Measurements from ENCODE around the gene VPS16. TPM values are rescaled to one million over a fixed set of nuclear protein-coding genes. Genes with fewer than 3 reads are reported as not detected.

Gene VPS16
- total and polyA plus RNA-seq, 4 donors, result 14.5 to 24.3 (median 16.1) TPM

DNA sequence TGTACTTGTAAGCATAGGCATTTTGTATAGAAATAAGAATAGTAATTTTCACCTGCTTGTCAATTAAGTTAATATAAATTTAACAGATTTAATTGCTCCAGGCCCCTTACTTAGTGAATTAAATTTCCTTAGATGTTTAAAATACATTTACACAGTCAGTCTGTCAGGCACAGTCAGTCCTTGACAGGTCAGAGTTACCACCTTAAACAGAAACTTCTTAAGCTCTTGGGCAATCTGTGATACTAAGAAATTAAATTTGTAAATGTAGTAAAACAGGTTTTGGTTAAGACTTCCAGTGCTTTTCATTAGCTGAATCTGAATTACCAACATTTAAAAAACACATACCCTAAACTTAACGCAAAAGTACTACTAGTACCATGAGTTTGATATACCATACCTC, 48.7 kb downstream of the VPS16 start:
- WGBS, result 97% methylated on average over 1 of the region's 1 CpG

DNA sequence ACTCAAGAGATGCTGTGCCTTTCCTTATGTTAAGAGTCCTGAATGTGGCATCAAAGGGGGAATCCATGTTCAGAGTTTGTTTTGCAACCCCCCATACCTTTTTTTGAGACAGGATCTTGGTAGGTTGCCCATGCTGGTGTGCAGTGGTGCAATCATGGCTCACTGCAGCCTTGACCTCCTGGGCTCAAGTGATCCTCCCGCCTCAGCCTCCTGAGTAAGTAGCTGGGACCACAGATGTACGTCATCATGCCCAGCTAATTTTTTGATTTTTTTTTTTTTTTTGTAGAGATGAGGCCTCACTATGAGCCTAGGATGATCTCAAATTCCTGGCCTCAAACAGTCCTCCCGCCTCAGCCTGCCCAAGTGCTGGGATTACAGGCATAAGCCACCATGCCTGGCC, 49.3 kb downstream of the VPS16 start:
- no peak overlapping the region for H3K9ac ChIP-seq (ENCODE audit: low read depth in 1 of 2, low read length in 2 of 2)
- no peaks in the 10 kb centered on the region for H3K36me3 ChIP-seq (ENCODE audit: control insufficient read depth in 4 of 4, insufficient read depth in 3 of 4, low read depth in 1 of 4, low read length in 3 of 4)
- peaks cover 0 to 6% (median under 1%) of the 10 kb centered on the region in 4 donors for H3K4me1 ChIP-seq (ENCODE audit: control insufficient read depth in 4 of 4, insufficient read depth in 4 of 4, low read length in 3 of 4)
- no peak for DNase-seq (ENCODE audit: low spot score)
- WGBS, result 96% methylated on average over 3 of the region's 3 CpGs
- H3K27ac ChIP-seq (ENCODE audit: low read depth in 1 of 2, low read length in 2 of 2), result no peak overlapping the region
- H3K27me3 ChIP-seq (ENCODE audit: control insufficient read depth in 4 of 4, insufficient read depth in 4 of 4, low read length in 3 of 4), result no peaks in the 10 kb centered on the region
- H3K4me3 ChIP-seq (ENCODE audit: low read depth in 1 of 3, low read length in 3 of 3), result no peak overlapping the region
- no peaks in the 10 kb centered on the region for H3K9me3 ChIP-seq (ENCODE audit: control insufficient read depth in 4 of 4, low read length in 3 of 4)
- TF ChIP-seq, protein P1, sequence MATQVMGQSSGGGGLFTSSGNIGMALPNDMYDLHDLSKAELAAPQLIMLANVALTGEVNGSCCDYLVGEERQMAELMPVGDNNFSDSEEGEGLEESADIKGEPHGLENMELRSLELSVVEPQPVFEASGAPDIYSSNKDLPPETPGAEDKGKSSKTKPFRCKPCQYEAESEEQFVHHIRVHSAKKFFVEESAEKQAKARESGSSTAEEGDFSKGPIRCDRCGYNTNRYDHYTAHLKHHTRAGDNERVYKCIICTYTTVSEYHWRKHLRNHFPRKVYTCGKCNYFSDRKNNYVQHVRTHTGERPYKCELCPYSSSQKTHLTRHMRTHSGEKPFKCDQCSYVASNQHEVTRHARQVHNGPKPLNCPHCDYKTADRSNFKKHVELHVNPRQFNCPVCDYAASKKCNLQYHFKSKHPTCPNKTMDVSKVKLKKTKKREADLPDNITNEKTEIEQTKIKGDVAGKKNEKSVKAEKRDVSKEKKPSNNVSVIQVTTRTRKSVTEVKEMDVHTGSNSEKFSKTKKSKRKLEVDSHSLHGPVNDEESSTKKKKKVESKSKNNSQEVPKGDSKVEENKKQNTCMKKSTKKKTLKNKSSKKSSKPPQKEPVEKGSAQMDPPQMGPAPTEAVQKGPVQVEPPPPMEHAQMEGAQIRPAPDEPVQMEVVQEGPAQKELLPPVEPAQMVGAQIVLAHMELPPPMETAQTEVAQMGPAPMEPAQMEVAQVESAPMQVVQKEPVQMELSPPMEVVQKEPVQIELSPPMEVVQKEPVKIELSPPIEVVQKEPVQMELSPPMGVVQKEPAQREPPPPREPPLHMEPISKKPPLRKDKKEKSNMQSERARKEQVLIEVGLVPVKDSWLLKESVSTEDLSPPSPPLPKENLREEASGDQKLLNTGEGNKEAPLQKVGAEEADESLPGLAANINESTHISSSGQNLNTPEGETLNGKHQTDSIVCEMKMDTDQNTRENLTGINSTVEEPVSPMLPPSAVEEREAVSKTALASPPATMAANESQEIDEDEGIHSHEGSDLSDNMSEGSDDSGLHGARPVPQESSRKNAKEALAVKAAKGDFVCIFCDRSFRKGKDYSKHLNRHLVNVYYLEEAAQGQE (IDR thresholded peaks at IDR 0.05), result no peak
- no peak for TF ChIP-seq NR2F2 (IDR thresholded peaks at IDR 0.05)
- TF ChIP-seq TAF1 (conservative IDR thresholded peaks at IDR 0.05), result no peak
- TF ChIP-seq HNF4A (conservative IDR thresholded peaks at IDR 0.05), result no peak
- TF ChIP-seq FOXA2 (IDR thresholded peaks at IDR 0.05), result no peak
- no peak for TF ChIP-seq HNF4G (IDR thresholded peaks at IDR 0.05)
- TF ChIP-seq, protein P2, sequence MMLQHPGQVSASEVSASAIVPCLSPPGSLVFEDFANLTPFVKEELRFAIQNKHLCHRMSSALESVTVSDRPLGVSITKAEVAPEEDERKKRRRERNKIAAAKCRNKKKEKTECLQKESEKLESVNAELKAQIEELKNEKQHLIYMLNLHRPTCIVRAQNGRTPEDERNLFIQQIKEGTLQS (IDR thresholded peaks at IDR 0.05), result no peak
- TF ChIP-seq, protein P3, sequence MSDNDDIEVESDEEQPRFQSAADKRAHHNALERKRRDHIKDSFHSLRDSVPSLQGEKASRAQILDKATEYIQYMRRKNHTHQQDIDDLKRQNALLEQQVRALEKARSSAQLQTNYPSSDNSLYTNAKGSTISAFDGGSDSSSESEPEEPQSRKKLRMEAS (IDR thresholded peaks at IDR 0.05), result no peak
- no peak for TF ChIP-seq JUND (IDR thresholded peaks at IDR 0.05)

More for the DNA sequence above, 48.7 kb downstream of the VPS16 start:
- Histone ChIP-seq H3K36me3 (ENCODE audit: control insufficient read depth in 4 of 4, insufficient read depth in 3 of 4, low read depth in 1 of 4, low read length in 3 of 4) (no peaks in the 10 kb centered on the region), H3K9me3 (ENCODE audit: control insufficient read depth in 4 of 4, low read length in 3 of 4) (no peaks in the 10 kb centered on the region), H3K4me3 (ENCODE audit: low read depth in 1 of 3, low read length in 3 of 3) (no peak overlapping the region), H3K27me3 (ENCODE audit: control insufficient read depth in 4 of 4, insufficient read depth in 4 of 4, low read length in 3 of 4) (no peaks in the 10 kb centered on the region), H3K27ac (ENCODE audit: low read depth in 1 of 2, low read length in 2 of 2) (no peak overlapping the region), H3K9ac (ENCODE audit: low read depth in 1 of 2, low read length in 2 of 2) (no peak overlapping the region), H3K4me1 (ENCODE audit: control insufficient read depth in 4 of 4, insufficient read depth in 4 of 4, low read length in 3 of 4) (peaks cover 0 to 6% (median under 1%) of the 10 kb centered on the region in 4 donors)
- no peak for TF ChIP-seq FOXA1 (IDR thresholded peaks at IDR 0.05)
- TF ChIP-seq, protein P4, sequence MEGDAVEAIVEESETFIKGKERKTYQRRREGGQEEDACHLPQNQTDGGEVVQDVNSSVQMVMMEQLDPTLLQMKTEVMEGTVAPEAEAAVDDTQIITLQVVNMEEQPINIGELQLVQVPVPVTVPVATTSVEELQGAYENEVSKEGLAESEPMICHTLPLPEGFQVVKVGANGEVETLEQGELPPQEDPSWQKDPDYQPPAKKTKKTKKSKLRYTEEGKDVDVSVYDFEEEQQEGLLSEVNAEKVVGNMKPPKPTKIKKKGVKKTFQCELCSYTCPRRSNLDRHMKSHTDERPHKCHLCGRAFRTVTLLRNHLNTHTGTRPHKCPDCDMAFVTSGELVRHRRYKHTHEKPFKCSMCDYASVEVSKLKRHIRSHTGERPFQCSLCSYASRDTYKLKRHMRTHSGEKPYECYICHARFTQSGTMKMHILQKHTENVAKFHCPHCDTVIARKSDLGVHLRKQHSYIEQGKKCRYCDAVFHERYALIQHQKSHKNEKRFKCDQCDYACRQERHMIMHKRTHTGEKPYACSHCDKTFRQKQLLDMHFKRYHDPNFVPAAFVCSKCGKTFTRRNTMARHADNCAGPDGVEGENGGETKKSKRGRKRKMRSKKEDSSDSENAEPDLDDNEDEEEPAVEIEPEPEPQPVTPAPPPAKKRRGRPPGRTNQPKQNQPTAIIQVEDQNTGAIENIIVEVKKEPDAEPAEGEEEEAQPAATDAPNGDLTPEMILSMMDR (IDR thresholded peaks at IDR 0.05; ENCODE audit: low read depth, low read length, missing input control), result no peak
- TF ChIP-seq, protein P2 (IDR thresholded peaks at IDR 0.05), result no peak
- no peak for TF ChIP-seq JUND (IDR thresholded peaks at IDR 0.05)
- TF ChIP-seq, protein P1 (IDR thresholded peaks at IDR 0.05), result no peak
- TF ChIP-seq HNF4G (IDR thresholded peaks at IDR 0.05), result no peak
- TF ChIP-seq TAF1 (conservative IDR thresholded peaks at IDR 0.05), result no peak
- TF ChIP-seq, protein P3 (IDR thresholded peaks at IDR 0.05), result no peak
- TF ChIP-seq, protein P5, sequence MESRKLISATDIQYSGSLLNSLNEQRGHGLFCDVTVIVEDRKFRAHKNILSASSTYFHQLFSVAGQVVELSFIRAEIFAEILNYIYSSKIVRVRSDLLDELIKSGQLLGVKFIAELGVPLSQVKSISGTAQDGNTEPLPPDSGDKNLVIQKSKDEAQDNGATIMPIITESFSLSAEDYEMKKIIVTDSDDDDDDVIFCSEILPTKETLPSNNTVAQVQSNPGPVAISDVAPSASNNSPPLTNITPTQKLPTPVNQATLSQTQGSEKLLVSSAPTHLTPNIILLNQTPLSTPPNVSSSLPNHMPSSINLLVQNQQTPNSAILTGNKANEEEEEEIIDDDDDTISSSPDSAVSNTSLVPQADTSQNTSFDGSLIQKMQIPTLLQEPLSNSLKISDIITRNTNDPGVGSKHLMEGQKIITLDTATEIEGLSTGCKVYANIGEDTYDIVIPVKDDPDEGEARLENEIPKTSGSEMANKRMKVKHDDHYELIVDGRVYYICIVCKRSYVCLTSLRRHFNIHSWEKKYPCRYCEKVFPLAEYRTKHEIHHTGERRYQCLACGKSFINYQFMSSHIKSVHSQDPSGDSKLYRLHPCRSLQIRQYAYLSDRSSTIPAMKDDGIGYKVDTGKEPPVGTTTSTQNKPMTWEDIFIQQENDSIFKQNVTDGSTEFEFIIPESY (IDR thresholded peaks at IDR 0.05), result no peak
- DNase-seq (ENCODE audit: low spot score), result no peak
